Measurements from ENCODE around the gene NR2C2AP.

NR2C2AP gene

DNA sequence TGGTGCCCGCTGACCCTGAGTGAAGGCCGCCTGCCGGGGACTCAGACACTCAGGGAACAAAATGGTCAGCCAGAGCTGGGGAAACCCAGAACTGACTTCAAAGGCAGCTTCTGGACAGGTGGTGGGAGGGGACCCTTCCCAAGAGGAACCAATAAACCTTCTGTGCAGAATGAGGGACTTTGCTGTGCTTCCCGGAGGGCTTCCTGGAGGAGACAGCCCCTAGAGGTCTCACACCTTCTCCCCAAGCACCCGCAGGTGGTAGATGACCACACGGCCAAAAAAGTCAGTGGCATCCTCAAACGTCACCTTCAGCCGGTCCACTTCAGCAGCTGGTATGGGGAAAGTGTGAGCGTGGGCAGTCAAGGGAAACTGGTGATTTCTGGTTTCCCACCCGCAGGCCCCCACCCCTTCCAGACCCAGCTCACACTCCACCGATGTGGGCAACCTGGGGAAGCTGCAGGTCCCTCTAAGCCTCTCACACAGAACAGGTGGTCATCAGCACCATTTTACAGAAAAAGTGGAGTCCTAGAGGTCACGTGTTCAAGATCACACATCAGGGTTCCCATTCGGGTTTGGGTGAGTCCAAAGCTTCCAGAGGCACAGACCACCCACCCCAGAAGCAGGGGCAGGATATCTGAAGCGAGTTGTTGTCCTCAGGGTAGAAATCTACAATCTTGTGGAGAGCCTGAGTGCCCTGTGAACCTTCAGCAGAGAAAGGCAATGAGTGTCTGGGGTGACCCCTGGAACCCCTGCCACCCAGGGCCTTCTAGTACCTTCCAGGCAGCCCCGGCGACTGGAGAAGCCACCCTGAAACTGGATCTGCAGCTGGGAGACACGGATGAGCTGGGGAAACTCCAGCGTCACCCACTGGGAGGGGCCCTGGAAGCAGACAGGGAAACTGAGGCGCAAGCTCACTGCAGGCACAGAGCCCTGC is 1.2 kb downstream of the NR2C2AP start:
- no peak for DNase-seq (ENCODE audit: low read depth)
- H3K4me3 ChIP-seq (ENCODE audit: low read depth, low read length): peak overlapping the region; percentile 86
- TF ChIP-seq, protein P1, sequence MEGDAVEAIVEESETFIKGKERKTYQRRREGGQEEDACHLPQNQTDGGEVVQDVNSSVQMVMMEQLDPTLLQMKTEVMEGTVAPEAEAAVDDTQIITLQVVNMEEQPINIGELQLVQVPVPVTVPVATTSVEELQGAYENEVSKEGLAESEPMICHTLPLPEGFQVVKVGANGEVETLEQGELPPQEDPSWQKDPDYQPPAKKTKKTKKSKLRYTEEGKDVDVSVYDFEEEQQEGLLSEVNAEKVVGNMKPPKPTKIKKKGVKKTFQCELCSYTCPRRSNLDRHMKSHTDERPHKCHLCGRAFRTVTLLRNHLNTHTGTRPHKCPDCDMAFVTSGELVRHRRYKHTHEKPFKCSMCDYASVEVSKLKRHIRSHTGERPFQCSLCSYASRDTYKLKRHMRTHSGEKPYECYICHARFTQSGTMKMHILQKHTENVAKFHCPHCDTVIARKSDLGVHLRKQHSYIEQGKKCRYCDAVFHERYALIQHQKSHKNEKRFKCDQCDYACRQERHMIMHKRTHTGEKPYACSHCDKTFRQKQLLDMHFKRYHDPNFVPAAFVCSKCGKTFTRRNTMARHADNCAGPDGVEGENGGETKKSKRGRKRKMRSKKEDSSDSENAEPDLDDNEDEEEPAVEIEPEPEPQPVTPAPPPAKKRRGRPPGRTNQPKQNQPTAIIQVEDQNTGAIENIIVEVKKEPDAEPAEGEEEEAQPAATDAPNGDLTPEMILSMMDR (IDR thresholded peaks at IDR 0.05; ENCODE audit: insufficient read depth, low read depth, low read length, missing control alignments): no peak

DNA sequence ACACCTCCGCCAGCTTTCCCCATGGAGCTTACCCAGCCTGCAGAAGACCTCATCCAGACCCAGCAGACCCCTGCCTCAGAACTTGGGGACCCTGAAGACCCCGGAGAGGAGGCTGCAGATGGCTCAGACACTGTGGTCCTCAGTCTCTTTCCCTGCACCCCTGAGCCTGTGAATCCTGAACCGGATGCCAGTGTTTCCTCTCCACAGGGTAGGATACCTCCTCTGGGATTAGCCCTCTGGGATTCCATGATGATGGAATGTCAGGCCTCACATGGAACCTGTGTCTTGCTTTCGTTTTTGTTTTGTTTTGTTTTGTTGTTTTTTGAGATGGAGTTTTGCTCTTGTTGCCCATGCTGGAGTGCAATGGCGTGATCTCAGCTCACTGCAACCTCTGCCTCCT is 9.3 kb downstream of the NR2C2AP start:
- TF ChIP-seq, protein P1 (IDR thresholded peaks at IDR 0.05; ENCODE audit: insufficient read depth, low read depth, low read length, missing control alignments): no peak
- DNase-seq (ENCODE audit: low read depth): no peak
- peak overlapping the region; percentile 92 for H3K4me3 ChIP-seq (ENCODE audit: low read depth, low read length)

DNA sequence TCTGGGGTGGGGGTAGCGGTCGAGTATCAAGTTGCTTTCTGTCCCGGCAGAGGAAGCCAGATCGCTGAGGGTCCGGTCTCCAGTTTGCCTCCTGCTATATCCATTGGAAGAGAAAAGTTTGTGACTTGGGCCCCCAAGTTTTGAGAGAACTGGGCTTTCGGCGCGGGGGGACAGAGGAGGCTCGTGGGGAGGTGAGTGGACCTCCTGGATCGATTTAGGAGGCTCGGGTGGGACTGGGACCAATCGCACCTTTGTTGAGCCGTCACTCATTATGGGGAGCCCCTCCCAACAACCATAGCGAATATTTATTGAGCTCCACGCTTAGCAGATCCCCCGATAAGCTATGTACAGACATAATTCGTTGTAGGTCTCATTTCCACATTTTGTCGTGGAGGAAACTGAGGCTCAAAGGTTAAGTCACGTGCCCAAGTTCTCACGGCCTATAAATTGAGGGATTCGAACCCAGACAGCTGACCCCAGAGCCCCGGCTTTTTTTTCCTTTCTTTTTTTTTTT is 10.2 kb downstream of the NR2C2AP start:
- DNase-seq (ENCODE audit: low read depth): no peak
- TF ChIP-seq, protein P1 (IDR thresholded peaks at IDR 0.05; ENCODE audit: insufficient read depth, low read depth, low read length, missing control alignments): no peak
- H3K4me3 ChIP-seq (ENCODE audit: low read depth, low read length): peak overlapping the region; percentile 92

DNA sequence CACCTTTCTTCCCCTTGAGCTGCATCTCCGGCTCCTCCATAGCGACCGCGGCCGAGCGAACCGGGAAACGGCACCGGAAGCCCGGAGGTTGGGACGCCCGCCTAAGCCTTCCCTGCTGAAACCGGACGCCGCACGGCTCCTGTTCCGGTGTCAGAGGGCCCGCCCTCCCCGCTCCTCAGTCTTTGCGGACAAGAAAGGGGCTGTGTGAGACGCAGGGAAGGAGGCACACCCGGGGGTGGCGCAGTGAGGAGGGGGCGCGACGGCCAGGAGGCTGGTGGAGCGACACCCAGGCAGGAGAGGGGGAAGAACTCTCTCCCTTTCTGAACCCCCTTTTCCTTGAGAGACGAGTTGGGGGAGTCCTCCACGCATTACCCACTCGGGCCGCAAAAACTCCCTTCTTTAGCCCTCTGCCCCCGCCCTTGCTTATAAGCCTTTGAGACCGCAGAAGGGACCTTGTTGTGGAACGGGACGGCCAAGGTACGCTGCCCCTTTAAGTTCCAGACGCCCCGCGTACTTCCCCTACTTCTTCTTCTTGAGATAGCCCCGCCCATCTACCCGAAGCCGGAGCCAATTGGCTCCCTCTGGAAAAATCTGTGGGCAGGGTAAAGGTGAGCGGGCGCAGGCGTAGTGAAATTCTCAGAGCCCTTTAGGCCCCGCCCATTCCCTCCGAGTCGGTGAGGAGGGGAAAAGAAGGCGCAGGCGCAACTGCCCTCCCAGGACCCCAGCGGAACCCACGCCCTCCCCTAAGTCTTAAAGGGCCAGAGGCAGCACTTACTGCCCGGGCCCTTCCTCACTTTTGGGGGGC is 10.9 kb downstream of the NR2C2AP start, which contains the start of the genes BORCS8 and RFXANK:
TSS of gene BORCS8 (minus strand) at position 75 of the 805 bp plus-strand sequence. CDS start at position 40, 35 bp downstream.
TSS of gene RFXANK (plus strand) at position 181 of the 805 bp plus-strand sequence. CDS start 1,689 bp downstream, outside the sequence.
- TF ChIP-seq, protein P1 (IDR thresholded peaks at IDR 0.05; ENCODE audit: insufficient read depth, low read depth, low read length, missing control alignments): no peak
- peak; percentile 99 for DNase-seq (ENCODE audit: low read depth)
- H3K4me3 ChIP-seq (ENCODE audit: low read depth, low read length): peak within 1 kb of the TSS; percentile 100

DNA sequence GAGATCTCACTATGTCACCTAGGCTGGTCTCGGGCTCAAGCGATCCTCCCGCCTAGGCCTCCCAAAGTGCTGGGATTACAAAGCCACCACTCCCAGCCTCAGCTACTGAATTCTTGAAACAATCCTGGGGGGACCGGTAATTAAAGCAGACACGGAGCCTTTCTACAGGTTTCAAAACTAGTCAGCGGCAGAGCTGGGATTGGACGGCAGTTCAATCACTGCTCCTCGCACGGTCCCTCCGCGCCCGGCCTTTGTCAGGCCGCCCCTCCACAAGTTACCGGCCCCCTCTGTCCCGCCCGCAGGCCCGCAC is 11.5 kb downstream of the NR2C2AP start:
- peak overlapping the region; percentile 100 for H3K4me3 ChIP-seq (ENCODE audit: low read depth, low read length)
- DNase-seq (ENCODE audit: low read depth): no peak
- TF ChIP-seq, protein P1 (IDR thresholded peaks at IDR 0.05; ENCODE audit: insufficient read depth, low read depth, low read length, missing control alignments): no peak

DNA sequence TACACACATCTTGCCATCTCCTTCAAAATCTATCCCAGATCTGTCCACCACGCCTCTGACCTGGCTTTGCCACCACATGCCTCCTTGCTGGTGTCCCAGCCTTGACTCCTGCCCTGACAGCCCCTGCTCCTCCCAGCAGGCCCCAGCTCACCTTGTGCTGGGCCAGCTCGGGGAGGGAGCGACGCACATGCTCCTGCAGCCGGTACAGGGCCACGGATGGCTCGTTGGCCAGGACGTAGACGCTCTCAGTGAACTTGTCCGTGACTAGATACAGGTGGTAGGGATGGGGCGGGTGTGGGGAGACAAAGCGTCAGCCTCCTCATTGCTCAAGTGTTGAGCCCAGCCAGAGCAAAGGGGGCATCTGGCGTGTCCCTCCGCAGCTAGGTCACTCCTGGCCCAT is 16.5 kb downstream of the NR2C2AP start:
- no peak overlapping the region for H3K4me3 ChIP-seq (ENCODE audit: low read depth, low read length)
- DNase-seq (ENCODE audit: low read depth): no peak
- TF ChIP-seq, protein P1 (IDR thresholded peaks at IDR 0.05; ENCODE audit: insufficient read depth, low read depth, low read length, missing control alignments): no peak
